HFFc6 (cell line): ENCODE results near the gene FBRSL1. TPM values are rescaled to one million over a fixed set of nuclear protein-coding genes. Genes with fewer than 3 reads are reported as not detected.

Source experiments
- DNase-seq: peaks from one replicate; pipeline ENCODE4 v3.0.0-alpha.2; 2018
- H3K27ac Mint-ChIP-seq: 2 replicates; pipeline ENCODE4 v1.8.0; 2020; ENCODE audit warnings: mild to moderate bottlenecking, mixed read lengths
- H3K27me3 Mint-ChIP-seq: 2 replicates; pipeline ENCODE4 v1.8.0; 2021; ENCODE audit warnings: mild to moderate bottlenecking, moderate library complexity, mixed read lengths; ENCODE audit not compliant: insufficient read depth
- H3K36me3 Mint-ChIP-seq: 2 replicates; pipeline ENCODE4 v1.8.0; 2021; ENCODE audit warnings: low read depth, mixed read lengths
- H3K4me1 Mint-ChIP-seq: 2 replicates; pipeline ENCODE4 v1.8.0; 2020; ENCODE audit warnings: low read depth, mixed read lengths
- H3K4me3 Mint-ChIP-seq: 2 replicates; pipeline ENCODE4 v1.8.0; 2020; ENCODE audit warnings: mild to moderate bottlenecking, moderate library complexity, mixed read lengths
- H3K9me3 Mint-ChIP-seq: 2 replicates; pipeline ENCODE4 v1.8.0; 2020; ENCODE audit warnings: mild to moderate bottlenecking, mixed read lengths
- CTCF ChIP-seq: fragments of 200-600 bp; sonication (generic); IDR thresholded peaks from 2 replicates; pipeline ENCODE4 v1.5.0; 2021; ENCODE audit warnings: antibody characterized with exemption, mild to moderate bottlenecking
- total RNA-seq, 6 experiments: library from RNA; stranded (reverse); fragmentation: NEBNext Ultra II Directional; extraction: Animal tissue kit (Norgen Biotek cat#: 25700); gene quantifications; 2 replicates in 1 of 6; 3 replicates in 5 of 6; pipeline ENCODE4 v1.2.3, GENCODE V29; 2021

FBRSL1 gene
- total RNA-seq, 6 experiments from 2014 or later: 25.1 to 34.0 (median 30.1) TPM

GRCh38 chr12:132481345-132481744 is 8.6 kb upstream of the FBRSL1 start:
- Mint-ChIP-seq H3K27ac (no peak overlapping the region), H3K4me1 (no peaks in the 10 kb centered on the region), H3K9me3 (peaks cover 1% of the 10 kb centered on the region), H3K4me3 (no peak overlapping the region), H3K27me3 (peaks cover 30% of the 10 kb centered on the region), H3K36me3 (no peaks in the 10 kb centered on the region)
- TF ChIP-seq CTCF: no peak
- no peak for DNase-seq

- Mint-ChIP-seq H3K27me3 (peaks cover 30% of the 10 kb centered on the region), H3K4me3 (no peak overlapping the region), H3K27ac (no peak overlapping the region), H3K4me1 (no peaks in the 10 kb centered on the region), H3K9me3 (no peaks in the 10 kb centered on the region), H3K36me3 (no peaks in the 10 kb centered on the region)
- no peak for DNase-seq
- TF ChIP-seq CTCF: no peak
These were observed 7.9 kb upstream of the FBRSL1 start for GRCh38 chr12:132481771-132482745.

- H3K36me3 Mint-ChIP-seq: no peaks in the 10 kb centered on the region
- no peaks in the 10 kb centered on the region for H3K4me1 Mint-ChIP-seq
- no peak overlapping the region for H3K4me3 Mint-ChIP-seq
- H3K27ac Mint-ChIP-seq: no peak overlapping the region
- no peak for TF ChIP-seq CTCF
- no peaks in the 10 kb centered on the region for H3K9me3 Mint-ChIP-seq
- no peak for DNase-seq
- H3K27me3 Mint-ChIP-seq: peaks cover 30% of the 10 kb centered on the region
These were observed 7.2 kb upstream of the FBRSL1 start for GRCh38 chr12:132482771-132483170.

- Mint-ChIP-seq H3K27ac (no peak overlapping the region), H3K36me3 (no peaks in the 10 kb centered on the region), H3K27me3 (peaks cover 27% of the 10 kb centered on the region), H3K9me3 (no peaks in the 10 kb centered on the region), H3K4me1 (no peaks in the 10 kb centered on the region), H3K4me3 (no peak overlapping the region)
- TF ChIP-seq CTCF: no peak
- DNase-seq: no peak
These were observed 6.7 kb upstream of the FBRSL1 start for GRCh38 chr12:132483208-132483607.

- Mint-ChIP-seq H3K27me3 (peaks cover 27% of the 10 kb centered on the region), H3K4me3 (no peak overlapping the region), H3K36me3 (no peaks in the 10 kb centered on the region), H3K4me1 (no peaks in the 10 kb centered on the region), H3K27ac (no peak overlapping the region), H3K9me3 (no peaks in the 10 kb centered on the region)
- TF ChIP-seq CTCF: no peak
- DNase-seq: no peak
These were observed 6.3 kb upstream of the FBRSL1 start for GRCh38 chr12:132483612-132484011.
